Embryonic facial prominence (tissue), 1 donor: Measurements from ENCODE around the gene PLA2G4A.
A peak's percentile ranks its signal among the peaks of the same experiment; 100 is the strongest.

Experiments
- DNase-seq: peaks from one replicate; pipeline ENCODE4 v3.0.0-alpha.2; 2016; ENCODE audit errors: extremely low spot score

The PLA2G4A gene

GRCh38 chr1:186975220-186975619 lies 146.5 kb downstream of the PLA2G4A start:
- DNase-seq, result no peak

GRCh38 chr1:186976700-186977099 lies 148.0 kb downstream of the PLA2G4A start:
- DNase-seq, result no peak

- no peak for DNase-seq
Measured at GRCh38 chr1:186977266-186977957, 148.7 kb downstream of the PLA2G4A start.

- no peak for DNase-seq
Measured at GRCh38 chr1:186978596-186979556, 150.1 kb downstream of the PLA2G4A start.

- DNase-seq, result no peak
Measured at GRCh38 chr1:186980400-186980799, 151.7 kb downstream of the PLA2G4A start.

- DNase-seq, result no peak
Measured at GRCh38 chr1:186982116-186982515, 153.4 kb downstream of the PLA2G4A start.

- DNase-seq, result no peak
Measured at GRCh38 chr1:186983327-186983726, 154.6 kb downstream of the PLA2G4A start.

GRCh38 chr1:186984959-186985358 lies 156.2 kb downstream of the PLA2G4A start:
- no peak for DNase-seq

GRCh38 chr1:186985889-186986491 lies 157.2 kb downstream of the PLA2G4A start:
- peak; percentile 56 for DNase-seq

- no peak for DNase-seq
Measured at GRCh38 chr1:186987065-186987464, 158.3 kb downstream of the PLA2G4A start.

- DNase-seq, result no peak
Measured at GRCh38 chr1:186987769-186988168, 159.0 kb downstream of the PLA2G4A start.

GRCh38 chr1:186993996-186994395 lies 165.2 kb downstream of the PLA2G4A start:
- DNase-seq, result no peak

- no peak for DNase-seq
Measured at GRCh38 chr1:186994897-186995296, 166.1 kb downstream of the PLA2G4A start.

GRCh38 chr1:186996816-186997215 lies 168.1 kb downstream of the PLA2G4A start:
- no peak for DNase-seq

GRCh38 chr1:186997877-186998276 lies 169.1 kb downstream of the PLA2G4A start:
- no peak for DNase-seq

- DNase-seq, result no peak
Measured at GRCh38 chr1:186999506-186999905, 170.8 kb downstream of the PLA2G4A start.

- DNase-seq, result no peak
Measured at GRCh38 chr1:187001198-187001889, 172.6 kb downstream of the PLA2G4A start.

- no peak for DNase-seq
Measured at GRCh38 chr1:187003353-187003752, 174.6 kb downstream of the PLA2G4A start.

GRCh38 chr1:187006896-187007295 lies 178.1 kb downstream of the PLA2G4A start:
- no peak for DNase-seq

- DNase-seq, result no peak
Measured at GRCh38 chr1:187009320-187009719, 180.6 kb downstream of the PLA2G4A start.

GRCh38 chr1:187010571-187011309 lies 182.0 kb downstream of the PLA2G4A start:
- no peak for DNase-seq
